Glomerular endothelial cell (primary cell): ENCODE results near the gene ASB4. TPM values are rescaled to one million over a fixed set of nuclear protein-coding genes. Genes with fewer than 3 reads are reported as not detected.

Experiments
- DNase-seq: peaks from one replicate; pipeline ENCODE4 v3.0.0-alpha.2; 2011; ENCODE audit warnings: low read depth, low spot score; ENCODE audit errors: extremely low read depth
- total RNA-seq: library from RNA; depleted of rRNA; stranded (reverse); fragments of >200 nt; gene quantifications from 2 replicates; pipeline ENCODE4 v1.2.3, GENCODE V29; 2015

ASB4 gene
- total RNA-seq, 1 donor from 2014 or later = 0.35 TPM

DNA sequence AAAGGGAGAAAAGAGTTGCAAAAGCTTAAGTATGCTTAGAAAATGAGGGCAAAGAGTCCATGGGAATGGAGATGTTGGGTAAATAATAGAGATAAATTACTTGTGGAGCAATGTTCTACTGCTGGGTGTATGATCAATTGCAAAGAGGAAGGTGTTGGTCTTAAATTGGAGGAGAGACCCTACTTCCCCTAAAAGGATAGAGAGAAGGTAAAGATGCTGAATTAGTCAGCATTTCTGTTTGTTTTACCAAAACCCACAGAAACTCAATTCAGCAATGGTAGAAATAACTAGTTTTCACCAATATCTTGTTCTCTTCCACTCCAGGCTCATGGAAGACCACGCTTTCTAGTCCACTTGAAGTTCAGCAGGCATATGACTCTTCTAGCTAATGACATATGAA, 32.1 kb downstream of the ASB4 start:
- DNase-seq = no peak

GRCh38 chr7:95520136-95520535, 34.4 kb downstream of the ASB4 start:
- DNase-seq = no peak

- no peak for DNase-seq
Measured at GRCh38 chr7:95525503-95525902, 39.8 kb downstream of the ASB4 start.

DNA sequence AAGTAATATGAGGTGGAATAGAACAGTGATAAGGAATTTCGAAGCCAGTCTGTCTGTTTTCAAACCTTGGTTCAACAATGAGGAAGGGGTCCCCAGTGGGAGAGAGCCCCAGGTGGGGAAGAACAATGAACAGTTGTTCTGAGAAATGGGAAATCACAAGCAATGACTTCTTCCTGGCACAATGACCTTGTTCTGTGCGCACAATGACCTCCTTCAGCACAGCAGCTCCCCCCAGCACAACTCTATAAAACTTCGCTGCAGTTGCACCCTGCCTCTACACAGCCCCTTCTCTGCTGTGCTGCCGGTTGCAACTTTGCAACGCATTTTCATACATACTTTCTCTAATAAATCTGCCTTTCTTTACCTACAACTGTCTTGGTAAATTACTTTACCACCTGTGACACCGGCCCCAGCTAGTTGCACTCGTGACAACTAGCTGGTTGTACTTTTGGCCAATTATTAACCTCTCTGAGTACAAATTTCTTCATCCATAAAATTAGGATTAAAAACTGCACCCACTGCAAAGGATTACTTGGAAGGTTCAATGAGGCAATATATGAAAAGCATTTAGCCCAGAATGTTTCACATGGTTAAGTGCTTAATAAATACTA, 40.5 kb downstream of the ASB4 start:
- DNase-seq = no peak

DNA sequence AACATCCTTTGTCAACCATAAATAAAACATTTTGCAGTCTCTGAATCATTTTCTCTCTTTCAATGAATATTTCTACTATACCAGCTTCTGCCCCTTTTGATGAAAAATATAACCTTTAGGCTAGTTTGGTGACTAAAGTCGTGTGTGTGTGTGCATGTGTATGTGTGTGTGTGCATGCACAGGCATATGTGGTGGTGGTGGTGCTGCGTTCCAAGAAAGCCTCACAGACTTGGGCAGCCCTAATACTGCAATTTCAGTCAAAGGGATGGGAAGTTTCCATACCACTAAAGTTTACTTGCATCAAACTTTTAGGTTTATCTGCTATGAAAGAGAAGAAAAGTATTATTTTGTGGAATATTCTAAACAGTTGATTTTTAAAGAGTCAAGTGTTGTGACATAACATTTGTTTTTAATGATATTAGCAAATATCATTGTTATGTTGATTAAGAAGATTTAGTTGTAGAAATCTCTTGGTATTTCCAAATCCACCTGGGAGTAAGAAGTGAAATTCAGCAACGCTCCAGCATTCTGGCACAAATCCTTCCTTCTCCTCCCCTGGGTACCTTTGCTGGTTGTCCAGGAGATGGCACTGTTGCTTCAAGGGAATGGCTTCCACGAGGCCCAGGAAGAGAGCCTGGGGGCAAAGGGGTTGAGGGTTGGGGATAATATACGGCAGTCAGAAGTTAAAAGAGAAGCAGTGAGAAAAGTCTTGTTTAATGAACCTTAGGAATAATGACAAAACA, 41.5 kb downstream of the ASB4 start:
- DNase-seq = peak; percentile 44

DNA sequence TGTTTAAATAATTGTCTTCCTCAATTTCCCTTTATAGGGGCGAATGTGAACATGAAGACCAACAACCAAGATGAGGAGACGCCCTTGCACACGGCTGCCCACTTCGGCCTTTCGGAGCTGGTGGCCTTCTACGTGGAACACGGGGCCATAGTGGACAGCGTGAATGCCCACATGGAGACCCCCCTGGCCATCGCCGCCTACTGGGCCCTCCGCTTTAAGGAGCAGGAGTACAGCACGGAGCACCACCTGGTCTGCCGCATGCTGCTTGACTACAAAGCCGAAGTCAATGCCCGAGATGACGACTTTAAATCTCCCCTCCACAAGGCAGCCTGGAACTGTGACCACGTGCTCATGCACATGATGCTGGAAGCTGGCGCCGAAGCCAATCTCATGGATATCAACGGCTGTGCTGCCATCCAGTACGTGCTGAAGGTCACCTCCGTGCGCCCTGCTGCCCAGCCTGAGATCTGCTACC, 42.1 kb downstream of the ASB4 start:
- DNase-seq = no peak

- no peak for DNase-seq
Measured at GRCh38 chr7:95529701-95530100, 44.0 kb downstream of the ASB4 start.

DNA sequence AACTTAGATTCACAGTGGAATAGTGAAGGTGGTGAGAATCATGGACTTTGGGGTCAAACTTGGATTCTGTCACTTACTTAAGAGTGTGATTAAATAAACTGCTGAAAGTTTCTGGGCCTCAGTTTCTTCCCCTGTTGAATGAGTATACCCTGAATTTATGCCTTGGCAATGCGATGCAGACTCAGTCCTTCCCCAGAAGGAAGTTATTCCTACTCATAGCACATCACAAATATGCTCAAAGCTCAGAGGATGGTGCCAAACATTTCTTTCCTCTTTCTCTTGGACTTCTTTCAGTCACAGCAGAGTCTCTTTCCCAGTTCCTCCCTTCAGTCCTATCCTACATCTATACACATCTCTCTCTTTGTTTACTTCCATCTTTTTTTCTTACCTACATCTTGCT, 45.1 kb downstream of the ASB4 start:
- DNase-seq = no peak

DNA sequence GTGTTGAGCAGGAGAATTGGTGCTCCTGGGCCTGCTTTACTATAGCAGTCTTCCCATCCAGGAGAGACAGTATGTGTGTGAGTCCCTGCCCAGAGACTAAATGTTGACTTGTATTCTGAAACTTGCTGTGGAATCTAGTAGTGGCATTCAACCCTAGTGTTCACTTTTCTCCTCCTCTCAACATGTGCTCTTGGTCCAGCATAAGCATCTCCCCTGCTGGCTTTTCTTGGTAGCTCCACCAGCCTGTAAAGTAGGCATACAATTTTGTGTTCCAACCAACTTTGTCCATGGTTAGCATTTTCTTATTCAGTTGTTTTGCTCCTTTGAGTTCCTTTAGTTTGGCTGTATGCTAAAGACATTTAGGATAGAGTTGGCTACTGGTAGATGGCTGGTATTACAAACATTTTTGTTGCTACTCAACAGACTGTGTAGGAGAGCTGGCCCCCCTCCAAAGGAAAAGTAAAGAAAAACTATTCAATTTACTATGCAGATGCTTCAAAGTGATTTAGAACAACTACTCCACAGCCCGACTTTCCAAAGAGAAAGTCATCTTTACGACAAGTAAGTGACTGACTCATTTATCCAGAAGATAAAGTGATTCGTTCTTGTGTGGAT, 46.0 kb downstream of the ASB4 start:
- no peak for DNase-seq

DNA sequence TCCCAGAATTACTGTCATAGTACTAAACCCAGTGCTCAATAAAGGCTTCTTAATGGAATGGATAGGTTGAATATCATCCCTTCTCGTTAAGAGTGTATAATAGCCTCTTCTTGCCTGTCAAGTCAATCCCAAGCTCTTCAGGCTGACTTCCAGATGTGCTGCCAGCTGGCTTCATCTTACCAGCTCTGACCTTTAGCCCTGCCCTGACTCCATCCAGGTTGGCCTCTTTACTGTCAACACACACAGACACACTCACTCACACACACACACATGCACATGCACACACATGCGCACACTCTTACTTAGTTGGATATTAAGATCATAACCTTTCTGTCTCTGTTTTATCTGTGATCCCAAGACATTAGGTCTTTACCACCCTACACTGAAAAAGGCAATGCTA, 49.1 kb downstream of the ASB4 start:
- DNase-seq = no peak

DNA sequence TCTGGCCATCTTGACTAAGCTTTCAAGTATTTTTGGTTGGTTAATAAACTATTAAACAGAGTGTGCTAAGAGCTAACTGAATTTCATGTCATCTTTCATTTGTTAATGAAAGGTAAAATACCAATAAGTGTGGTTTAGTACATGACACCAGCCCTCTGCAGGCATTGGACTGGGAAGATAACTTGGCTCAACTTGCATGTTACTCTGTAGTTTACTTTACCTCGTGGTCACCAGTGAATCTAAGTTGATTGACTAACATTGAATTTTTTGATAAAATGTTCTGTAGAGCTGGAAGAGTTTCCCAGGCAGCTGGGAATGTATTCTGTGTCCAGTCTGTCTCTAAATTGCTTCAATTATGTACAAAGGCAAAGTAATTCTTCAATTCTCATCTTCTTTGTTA, 49.9 kb downstream of the ASB4 start:
- DNase-seq = no peak

DNA sequence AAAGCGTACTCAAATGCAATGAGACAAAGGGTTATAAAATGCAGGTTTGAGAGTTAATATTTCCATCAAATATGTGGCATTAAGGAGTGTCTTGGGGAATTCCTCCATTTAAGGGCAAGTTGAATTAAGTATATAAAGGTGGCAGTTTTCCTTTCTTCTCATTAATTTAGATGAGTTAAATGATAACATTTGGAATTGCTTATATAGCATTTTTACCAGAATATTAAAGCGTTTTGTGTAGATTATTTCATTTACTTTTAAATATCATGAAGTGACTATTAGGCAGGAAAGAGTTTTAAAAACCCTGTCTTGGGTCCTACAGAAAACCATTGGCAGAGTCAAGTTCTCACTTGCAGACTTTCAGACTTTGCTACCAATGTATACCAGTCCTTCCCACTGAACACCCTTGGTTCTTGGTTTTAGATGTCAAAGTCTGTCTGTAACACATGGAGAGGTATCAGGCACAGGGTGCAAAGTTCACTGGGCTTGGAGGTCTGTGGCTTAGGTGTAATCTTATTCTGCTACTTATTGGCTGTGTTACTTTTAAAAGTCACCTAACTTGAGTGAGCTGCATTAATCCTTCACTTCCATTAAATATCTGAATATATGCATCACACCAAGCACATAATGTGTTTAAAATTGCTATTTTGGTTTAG, 51.0 kb downstream of the ASB4 start:
- DNase-seq = no peak

DNA sequence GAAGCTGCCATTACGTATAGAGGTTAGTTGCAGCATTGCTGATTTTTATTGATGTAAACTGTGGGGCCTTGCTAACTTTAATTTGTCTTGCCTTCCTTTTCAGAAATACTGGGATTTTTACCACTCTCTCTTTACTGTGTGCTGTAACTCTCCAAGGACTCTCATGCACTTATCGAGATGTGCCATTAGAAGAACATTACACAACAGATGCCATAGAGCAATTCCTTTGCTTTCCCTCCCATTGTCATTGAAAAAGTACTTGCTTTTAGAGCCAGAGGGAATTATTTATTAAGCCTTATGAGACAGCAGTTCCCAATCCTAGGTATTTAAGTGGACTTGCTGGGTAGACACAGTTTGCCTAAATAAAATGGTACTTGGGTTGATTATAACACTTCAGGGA, 51.7 kb downstream of the ASB4 start:
- no peak for DNase-seq

- no peak for DNase-seq
Measured at GRCh38 chr7:95539426-95539825, 53.7 kb downstream of the ASB4 start.

DNA sequence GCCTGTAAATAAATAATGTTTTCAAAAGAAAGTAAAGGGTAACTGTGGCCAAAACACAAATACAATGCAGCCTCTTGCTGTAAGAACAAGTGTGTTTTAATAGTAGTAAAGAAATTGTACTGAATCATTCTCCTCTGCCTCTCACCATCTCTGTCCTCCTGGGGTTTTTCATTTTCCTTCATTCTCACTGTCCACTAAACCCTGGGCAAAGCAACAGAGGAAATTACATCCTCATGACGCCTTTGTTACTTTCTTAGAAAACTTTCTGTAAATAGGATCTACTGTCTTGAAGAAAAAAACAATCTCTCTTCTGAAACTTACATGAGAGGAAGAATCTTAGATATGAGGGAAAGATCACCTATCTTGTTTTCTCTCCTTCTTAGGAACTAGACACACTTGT, 54.6 kb downstream of the ASB4 start:
- no peak for DNase-seq

DNA sequence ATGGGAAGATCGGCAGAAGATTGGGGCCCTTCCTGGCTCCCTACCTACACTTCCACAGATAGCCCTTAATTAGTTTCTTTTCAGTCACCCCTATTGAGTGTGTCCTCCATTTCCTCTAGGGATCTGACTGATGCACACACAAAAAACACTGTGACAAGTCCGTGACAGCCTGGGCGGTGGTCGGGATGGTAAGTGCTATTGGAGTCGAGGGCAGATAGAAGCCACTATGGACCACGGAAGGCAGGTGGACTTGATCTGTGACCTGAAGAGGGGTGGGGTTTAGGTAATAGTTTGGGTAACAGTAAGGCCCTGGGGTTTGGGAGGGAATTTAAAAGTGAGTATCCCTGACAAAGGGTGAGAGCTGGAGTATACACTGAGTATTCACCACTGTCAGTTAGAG, 57.6 kb downstream of the ASB4 start:
- DNase-seq = no peak

- no peak for DNase-seq
Measured at GRCh38 chr7:95544171-95544570, 58.4 kb downstream of the ASB4 start.

DNA sequence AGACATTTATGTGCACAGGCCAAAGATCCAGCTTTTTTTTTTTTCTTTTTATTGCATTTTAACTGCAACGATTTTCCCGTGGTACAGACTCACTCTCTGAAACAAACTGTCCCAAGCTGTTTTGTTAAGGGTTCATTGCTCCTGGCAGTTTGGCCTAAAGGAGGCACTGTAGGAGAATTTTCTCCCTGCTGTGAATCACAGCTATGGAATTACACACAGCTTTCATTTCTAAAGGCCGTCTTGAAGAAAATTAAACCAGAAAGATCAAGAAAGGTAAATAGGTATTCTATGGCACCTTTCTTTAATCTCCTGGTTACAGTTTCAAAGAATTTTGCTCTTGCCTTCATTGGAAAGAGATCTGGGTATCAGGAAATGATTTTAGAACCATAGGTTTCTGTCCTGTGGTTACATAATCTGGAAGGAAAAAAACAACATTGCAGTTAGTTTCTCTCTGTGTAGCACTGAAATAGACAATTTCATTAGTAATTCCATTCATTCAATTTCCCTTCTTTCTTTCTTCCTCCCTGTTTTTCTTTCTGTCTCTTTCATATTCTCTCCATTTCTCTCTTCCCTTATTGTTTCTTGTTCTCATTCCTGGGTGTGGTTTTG, 59.4 kb downstream of the ASB4 start:
- peak; percentile 52 for DNase-seq

GRCh38 chr7:95545673-95546072, 59.9 kb downstream of the ASB4 start:
- DNase-seq = no peak

GRCh38 chr7:95546647-95547046, 60.9 kb downstream of the ASB4 start:
- DNase-seq = no peak
